Measurements from ENCODE around the gene TSPAN9. TPM values are rescaled to one million over a fixed set of nuclear protein-coding genes. Genes with fewer than 3 reads are reported as not detected.

Gene TSPAN9
- total RNA-seq, 3 donors from 2014 or later (not counting 1 experiment from before 2014, with no cell fraction given) = 0.86 to 1.6 (median 1.1) TPM

GRCh38 chr12:3200814-3201233 is 123.6 kb downstream of the TSPAN9 start:
- no peak for TF ChIP-seq CTCF (IDR thresholded peaks at IDR 0.05)
- H3K27ac Mint-ChIP-seq = no peak overlapping the region
- no peak for ATAC-seq
- no peaks in the 10 kb centered on the region for H3K36me3 Mint-ChIP-seq
- WGBS (ENCODE audit: insufficient coverage) = 2% methylated on average over 41 of the region's 41 CpGs
- no peak for DNase-seq
- H3K9me3 ChIP-seq (ENCODE audit: control insufficient read depth, insufficient read depth, low read length) = no peaks in the 10 kb centered on the region
- H3K4me3 ChIP-seq (ENCODE audit: low read length) = no peak overlapping the region
- H3K27ac ChIP-seq (ENCODE audit: low read length) = no peak overlapping the region
- peaks cover 26 to 31% of the 10 kb centered on the region in 2 donors for H3K27me3 Mint-ChIP-seq (ENCODE audit: low read depth in 2 of 2)
- no peaks in the 10 kb centered on the region for H3K4me1 Mint-ChIP-seq
- peaks cover 5% of the 10 kb centered on the region for H3K4me1 ChIP-seq (ENCODE audit: control insufficient read depth, insufficient read depth, low read length)
- H3K27me3 ChIP-seq (ENCODE audit: control insufficient read depth, insufficient read depth, low read length) = peaks cover 15% of the 10 kb centered on the region
- no peaks in the 10 kb centered on the region for H3K9me3 Mint-ChIP-seq
- H3K36me3 ChIP-seq (ENCODE audit: control insufficient read depth, insufficient read depth, low read length) = no peaks in the 10 kb centered on the region
- intact Hi-C loops (cut with micrococcal nuclease) = no loop called here
- H3K4me3 Mint-ChIP-seq = no peak overlapping the region

- Mint-ChIP-seq H3K27me3 (ENCODE audit: low read depth in 2 of 2) (peaks cover 27 to 31% of the 10 kb centered on the region in 2 donors), H3K4me1 (no peaks in the 10 kb centered on the region), H3K4me3 (no peak overlapping the region), H3K9me3 (no peaks in the 10 kb centered on the region), H3K27ac (no peak overlapping the region), H3K36me3 (no peaks in the 10 kb centered on the region)
- no peak overlapping the region for H3K27ac ChIP-seq (ENCODE audit: low read length)
- H3K9me3 ChIP-seq (ENCODE audit: control insufficient read depth, insufficient read depth, low read length) = no peaks in the 10 kb centered on the region
- intact Hi-C loops (cut with micrococcal nuclease) = no loop called here
- 65% methylated on average over 10 of the region's 10 CpGs for WGBS (ENCODE audit: insufficient coverage)
- TF ChIP-seq CTCF (IDR thresholded peaks at IDR 0.05) = no peak
- no peak for ATAC-seq
- no peak for DNase-seq
- H3K4me3 ChIP-seq (ENCODE audit: low read length) = no peak overlapping the region
- H3K27me3 ChIP-seq (ENCODE audit: control insufficient read depth, insufficient read depth, low read length) = peaks cover 15% of the 10 kb centered on the region
- no peaks in the 10 kb centered on the region for H3K36me3 ChIP-seq (ENCODE audit: control insufficient read depth, insufficient read depth, low read length)
- H3K4me1 ChIP-seq (ENCODE audit: control insufficient read depth, insufficient read depth, low read length) = peaks cover 5% of the 10 kb centered on the region
Observed at GRCh38 chr12:3201339-3202051, 124.3 kb downstream of the TSPAN9 start.

- Mint-ChIP-seq H3K4me3 (no peak overlapping the region), H3K36me3 (no peaks in the 10 kb centered on the region), H3K9me3 (no peaks in the 10 kb centered on the region), H3K27me3 (ENCODE audit: low read depth in 2 of 2) (peaks cover 28 to 31% of the 10 kb centered on the region in 2 donors), H3K4me1 (no peaks in the 10 kb centered on the region), H3K27ac (no peak overlapping the region)
- Histone ChIP-seq H3K4me3 (ENCODE audit: low read length) (no peak overlapping the region), H3K27me3 (ENCODE audit: control insufficient read depth, insufficient read depth, low read length) (peaks cover 15% of the 10 kb centered on the region), H3K36me3 (ENCODE audit: control insufficient read depth, insufficient read depth, low read length) (no peaks in the 10 kb centered on the region), H3K9me3 (ENCODE audit: control insufficient read depth, insufficient read depth, low read length) (no peaks in the 10 kb centered on the region), H3K4me1 (ENCODE audit: control insufficient read depth, insufficient read depth, low read length) (peaks cover 5% of the 10 kb centered on the region), H3K27ac (ENCODE audit: low read length) (no peak overlapping the region)
- no peak for ATAC-seq
- WGBS (ENCODE audit: insufficient coverage) = 75% methylated on average over 11 of the region's 11 CpGs
- no peak for TF ChIP-seq CTCF (IDR thresholded peaks at IDR 0.05)
- intact Hi-C loops (cut with micrococcal nuclease) = no loop called here
- DNase-seq = no peak
Observed at GRCh38 chr12:3202096-3202495, 124.9 kb downstream of the TSPAN9 start.

Data from natural killer cell (primary cell).